HPDE6-E6E7 (cell line): ENCODE results near the gene HGFAC.
"Not testable (repeated sequence)": the region's sequence is repeated elsewhere in the genome, so short reads cannot be mapped to it uniquely, and the experiment has no call there.

Experiments used
- DNase-seq: peaks from one replicate; pipeline ENCODE4 v3.0.0; 2011; ENCODE audit warnings: missing footprints; ENCODE audit errors: extremely low spot score

Gene HGFAC

DNA sequence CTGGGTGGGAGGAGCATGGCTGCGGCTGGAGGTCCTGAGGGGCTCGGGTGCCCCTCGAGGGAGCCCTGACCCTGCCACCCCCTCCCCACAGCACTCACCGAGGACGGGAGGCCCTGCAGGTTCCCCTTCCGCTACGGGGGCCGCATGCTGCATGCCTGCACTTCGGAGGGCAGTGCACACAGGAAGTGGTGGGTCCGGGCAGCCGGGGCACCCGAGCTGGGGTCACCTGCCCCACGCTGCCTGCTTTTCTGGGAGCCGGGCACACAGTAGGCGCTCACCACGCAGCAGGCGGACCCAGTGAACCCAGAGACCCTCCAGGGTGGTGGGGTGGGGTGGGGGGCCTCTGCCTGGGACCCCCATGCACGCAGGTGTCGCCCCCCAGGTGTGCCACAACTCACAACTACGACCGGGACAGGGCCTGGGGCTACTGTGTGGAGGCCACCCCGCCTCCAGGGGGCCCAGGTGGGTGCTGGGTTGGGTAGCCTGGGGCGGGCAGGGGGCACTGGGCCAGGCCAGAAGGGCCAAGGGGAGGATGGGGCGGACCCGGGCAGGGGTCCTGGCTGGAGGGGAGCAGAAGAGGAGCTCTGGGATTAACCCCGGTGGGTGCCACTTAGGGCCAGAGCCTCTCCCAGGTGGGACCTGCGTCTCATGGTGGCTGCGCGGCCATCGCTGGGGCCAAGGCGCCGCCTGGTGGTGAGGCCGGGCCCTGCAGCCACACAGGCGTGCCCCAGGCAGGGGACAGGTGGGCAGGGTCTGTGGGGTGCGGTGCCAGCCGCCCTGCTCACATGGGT is 1.4 kb downstream of the HGFAC start:
- peak; percentile 73 for DNase-seq

DNA sequence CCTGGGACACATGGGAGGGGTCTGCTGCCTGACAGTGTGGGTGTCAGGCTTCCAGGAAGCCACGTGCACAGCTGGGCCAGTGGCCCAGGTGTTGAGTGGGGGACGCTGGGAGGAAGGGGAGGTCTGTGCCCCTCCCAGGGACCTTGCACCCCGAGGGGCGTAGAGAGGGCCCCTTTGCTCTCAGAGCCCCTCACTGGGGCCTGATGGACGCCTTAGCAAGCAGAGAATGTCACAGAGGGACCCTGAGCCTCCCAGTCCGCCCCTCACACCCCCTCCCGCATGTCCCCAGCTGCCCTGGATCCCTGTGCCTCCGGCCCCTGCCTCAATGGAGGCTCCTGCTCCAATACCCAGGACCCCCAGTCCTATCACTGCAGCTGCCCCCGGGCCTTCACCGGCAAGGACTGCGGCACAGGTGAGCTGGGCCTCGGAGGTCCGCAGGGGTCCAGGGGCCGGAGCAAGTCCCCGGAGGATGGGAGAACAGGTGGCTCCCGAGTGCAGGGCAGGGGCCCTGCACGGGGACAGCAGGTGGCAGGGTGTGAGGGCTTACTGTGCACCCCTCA is 2.1 kb downstream of the HGFAC start:
- DNase-seq: no peak

GRCh38 chr4:3444351-3445110 is 2.8 kb downstream of the HGFAC start:
- no peak for DNase-seq

- no peak for DNase-seq
These were observed 3.5 kb downstream of the HGFAC start for GRCh38 chr4:3445111-3445820.

- no peak for DNase-seq
These were observed 4.2 kb downstream of the HGFAC start for GRCh38 chr4:3445829-3446545.

- DNase-seq: no peak
These were observed 5.0 kb downstream of the HGFAC start for GRCh38 chr4:3446631-3447320.

DNA sequence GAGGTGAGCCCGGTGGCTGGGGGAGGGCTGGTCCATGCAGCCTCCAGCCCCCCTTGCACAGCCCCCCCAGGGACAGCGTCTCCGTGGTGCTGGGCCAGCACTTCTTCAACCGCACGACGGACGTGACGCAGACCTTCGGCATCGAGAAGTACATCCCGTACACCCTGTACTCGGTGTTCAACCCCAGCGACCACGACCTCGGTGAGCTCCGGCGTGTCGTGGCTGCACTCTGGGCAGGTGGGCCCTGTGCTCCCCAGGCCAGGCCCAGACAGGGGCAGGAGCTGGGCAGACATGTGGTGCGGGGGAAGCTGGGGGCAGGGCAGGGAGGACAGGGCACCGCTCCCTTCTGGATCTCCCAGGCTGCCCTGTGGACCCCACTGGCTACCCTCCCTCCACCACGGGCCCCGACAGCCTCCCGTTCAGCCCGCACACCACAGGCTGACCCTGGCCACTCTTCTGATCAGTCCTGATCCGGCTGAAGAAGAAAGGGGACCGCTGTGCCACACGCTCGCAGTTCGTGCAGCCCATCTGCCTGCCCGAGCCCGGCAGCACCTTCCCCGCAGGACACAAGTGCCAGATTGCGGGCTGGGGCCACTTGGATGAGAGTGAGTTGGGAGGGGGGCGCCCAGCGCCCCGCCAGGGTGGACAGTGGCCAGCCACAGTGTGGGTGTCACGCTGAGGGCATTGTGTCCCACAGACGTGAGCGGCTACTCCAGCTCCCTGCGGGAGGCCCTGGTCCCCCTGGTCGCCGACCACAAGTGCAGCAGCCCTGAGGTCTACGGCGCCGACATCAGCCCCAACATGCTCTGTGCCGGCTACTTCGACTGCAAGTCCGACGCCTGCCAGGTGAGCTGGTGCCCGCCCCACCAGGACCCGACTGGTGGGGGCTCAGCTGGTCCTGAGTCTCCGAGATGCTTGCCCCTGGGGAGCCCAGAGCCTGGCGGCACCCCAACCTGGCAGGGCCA is 5.9 kb downstream of the HGFAC start:
- DNase-seq: no peak

- no peak for DNase-seq
These were observed 7.3 kb downstream of the HGFAC start for GRCh38 chr4:3449047-3449573.

DNA sequence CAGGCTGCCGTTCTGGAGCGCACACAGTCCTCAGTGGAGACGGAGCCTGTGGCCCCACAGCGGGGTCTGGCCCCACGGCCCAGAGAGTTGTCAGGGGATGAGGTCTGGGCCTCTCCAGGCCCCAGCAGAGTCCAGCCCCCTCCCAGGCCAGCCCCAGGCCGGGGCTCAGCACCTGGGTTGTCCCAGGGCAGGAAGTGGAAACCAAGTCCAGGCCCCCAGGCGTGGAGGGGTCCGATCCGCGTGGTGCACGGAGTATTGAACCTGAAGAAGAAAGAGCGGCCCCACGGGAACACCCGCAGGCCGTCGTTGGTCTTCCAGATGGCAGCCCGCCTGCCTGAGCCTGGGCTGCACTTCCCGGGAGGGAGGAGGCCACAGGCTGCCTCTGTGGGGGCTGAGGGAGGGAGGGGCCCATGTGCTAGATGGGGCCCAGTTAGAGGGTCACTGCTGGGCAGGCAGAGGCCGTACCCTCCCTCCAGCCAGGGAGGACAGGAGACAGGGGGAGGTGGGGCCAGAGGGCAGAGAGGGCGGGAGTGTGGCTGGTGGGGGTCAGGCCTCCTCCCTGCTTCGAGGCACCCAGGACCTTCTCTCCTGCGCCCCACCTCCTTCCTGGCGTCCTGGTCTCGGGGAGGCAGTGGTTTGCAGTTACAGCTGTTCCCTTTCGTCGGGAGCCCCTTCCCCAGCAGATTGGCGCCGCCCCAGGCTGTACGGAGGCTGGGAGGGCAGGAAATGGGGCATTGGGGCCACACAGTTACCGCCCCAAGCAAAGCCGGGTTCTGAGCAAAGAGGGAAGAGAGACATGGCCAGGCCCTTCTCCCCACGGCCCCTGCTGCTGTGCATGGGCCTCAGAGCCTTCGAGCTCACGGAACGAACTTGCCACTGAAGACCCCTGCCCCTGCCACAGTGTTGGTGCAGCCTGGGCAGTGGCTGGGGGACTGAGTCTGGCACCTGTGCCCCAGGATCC is 8.1 kb downstream of the HGFAC start:
- DNase-seq: no peak

- no peak for DNase-seq
These were observed 8.9 kb downstream of the HGFAC start for GRCh38 chr4:3450643-3451042.

DNA sequence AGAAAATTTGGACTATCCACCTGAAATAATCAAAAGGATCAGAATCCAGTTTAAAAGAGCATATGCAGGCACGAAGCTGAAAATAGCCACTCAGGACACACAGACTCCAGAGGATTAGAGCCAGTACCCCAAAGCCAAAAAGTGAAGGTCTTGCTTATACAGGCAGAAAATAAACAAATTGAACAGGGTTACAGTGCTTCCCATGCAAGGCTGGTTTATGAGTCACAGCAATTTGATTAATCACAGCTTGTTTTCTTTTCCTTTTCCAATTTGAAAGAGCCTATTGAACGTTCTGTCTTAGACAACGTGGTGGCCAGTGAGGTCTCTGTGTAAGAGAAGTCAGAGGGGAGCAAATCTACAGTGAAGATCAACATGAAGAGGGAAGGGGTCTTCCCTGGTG is 10.2 kb downstream of the HGFAC start:
- no peak for DNase-seq

DNA sequence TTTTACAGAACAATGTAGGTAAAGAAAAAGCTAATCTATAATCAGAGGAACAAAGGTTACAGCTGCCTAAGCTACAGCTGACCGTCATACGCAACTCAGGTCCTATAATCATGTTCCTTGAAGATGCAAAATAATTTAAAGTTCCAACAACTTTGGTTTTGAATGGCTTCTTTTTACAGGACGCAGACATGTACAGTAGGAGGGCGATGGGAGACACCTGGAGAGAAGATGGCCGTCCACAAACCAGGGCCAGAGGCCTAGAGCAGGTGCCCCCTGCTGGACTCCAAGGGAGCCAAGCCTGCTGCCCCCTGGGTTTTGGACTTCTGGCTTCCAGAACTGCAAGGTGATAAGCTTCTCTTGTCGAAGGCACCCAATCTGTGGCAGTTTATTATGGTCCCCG is 10.6 kb downstream of the HGFAC start:
- no peak for DNase-seq

- DNase-seq: not testable (repeated sequence)
These were observed 13.8 kb downstream of the HGFAC start for GRCh38 chr4:3455596-3455995.

DNA sequence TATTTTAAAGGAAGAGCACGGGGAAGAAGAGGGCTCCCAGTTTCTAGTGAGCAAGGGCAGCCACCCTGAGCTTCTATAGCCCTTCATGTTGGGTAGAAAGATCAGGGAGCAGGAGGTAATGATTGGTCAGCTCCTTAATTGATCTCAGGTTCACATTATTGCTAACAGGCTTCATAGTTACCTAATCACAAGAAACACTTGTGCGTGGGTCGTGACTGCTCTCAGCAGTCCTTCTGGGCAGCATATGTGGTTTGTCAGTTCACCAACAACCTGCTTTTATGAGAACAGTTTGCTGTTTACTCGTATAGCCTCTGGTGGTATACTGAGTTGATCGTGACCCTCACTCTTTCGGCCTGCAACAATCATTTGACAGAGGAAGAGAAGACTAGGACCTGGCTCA is 16.6 kb downstream of the HGFAC start:
- DNase-seq: no peak

GRCh38 chr4:3459156-3459555 is 17.4 kb downstream of the HGFAC start:
- not testable (repeated sequence) for DNase-seq

DNA sequence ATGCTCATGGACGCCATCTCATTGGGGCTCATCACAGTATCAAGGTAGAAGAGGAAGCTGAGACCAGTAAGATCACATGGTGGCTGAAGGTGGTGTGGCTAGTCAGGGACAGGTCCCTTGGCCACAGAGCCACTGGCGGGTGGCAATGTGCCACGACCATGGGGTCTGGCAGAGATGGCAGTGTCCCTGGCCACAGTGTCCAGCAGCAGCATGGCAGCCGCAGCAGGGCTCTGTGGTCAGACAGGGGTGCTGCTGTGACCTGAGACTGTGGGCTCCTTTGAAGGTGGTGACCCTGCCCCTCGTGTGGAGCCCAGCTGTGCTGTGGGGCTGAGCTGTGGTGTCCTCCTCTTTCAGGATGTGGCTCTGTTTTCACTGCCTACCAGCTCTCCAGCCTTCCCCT is 19.2 kb downstream of the HGFAC start:
- no peak for DNase-seq

- no peak for DNase-seq
These were observed 19.9 kb downstream of the HGFAC start for GRCh38 chr4:3461515-3462291.
